HG02970 (cell line): ENCODE data around the gene IQCF6.
"Not testable (repeated sequence)": the region's sequence is repeated elsewhere in the genome, so short reads cannot be mapped to it uniquely, and the experiment has no call there.

Experiments used
- ATAC-seq: cut with Tn5 transposase; IDR thresholded peaks from one replicate; pipeline ENCODE4 v1.9.1; 2021; ENCODE audit warnings: mild to moderate bottlenecking, moderate library complexity, moderate number of reproducible peaks; ENCODE audit not compliant: unreplicated experiment, low FRiP score

IQCF6 gene

DNA sequence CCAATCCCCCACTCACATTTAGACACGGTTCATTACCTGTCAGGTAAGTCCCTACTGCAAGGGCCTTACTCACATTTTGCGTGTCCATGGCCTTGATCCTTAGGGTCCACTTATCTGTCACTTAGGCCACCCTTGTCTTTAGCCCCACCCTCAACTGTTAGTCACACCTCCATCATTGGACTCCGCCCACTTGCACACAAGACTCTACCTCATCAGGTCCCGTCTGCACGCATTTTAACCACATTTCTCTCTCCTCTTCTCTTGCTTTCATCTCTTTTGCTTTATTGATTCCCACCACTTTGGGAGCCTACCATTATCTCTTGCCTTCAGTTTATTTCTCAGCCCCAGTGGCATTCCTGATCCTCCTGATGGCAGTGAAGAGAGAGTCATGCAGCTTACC, at the start of gene IQCF6:
Gene IQCF6 (minus strand): TSS at position 101 of the 400 bp plus-strand sequence. CDS start 13 bp downstream, at position 88.
- ATAC-seq: no peak

DNA sequence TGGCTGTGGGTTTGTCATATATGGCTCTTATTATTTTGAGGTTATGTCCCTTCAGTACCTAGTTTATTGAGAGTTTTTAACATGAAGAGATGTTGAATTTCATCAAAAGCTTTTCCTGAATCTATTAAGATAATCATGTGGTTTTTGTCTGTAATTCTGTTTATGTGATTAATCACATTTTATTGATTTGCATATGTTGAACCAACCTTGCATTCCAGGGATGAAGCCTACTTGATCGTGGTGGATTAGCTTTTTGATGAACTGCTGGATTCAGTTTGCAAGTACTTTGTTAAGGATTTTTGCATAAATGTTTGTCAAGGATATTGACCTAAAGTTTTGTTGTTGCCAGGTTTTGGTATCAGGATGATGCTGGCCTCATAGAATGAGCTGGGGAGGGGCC, 49.3 kb upstream of the IQCF6 start:
- ATAC-seq: no peak

DNA sequence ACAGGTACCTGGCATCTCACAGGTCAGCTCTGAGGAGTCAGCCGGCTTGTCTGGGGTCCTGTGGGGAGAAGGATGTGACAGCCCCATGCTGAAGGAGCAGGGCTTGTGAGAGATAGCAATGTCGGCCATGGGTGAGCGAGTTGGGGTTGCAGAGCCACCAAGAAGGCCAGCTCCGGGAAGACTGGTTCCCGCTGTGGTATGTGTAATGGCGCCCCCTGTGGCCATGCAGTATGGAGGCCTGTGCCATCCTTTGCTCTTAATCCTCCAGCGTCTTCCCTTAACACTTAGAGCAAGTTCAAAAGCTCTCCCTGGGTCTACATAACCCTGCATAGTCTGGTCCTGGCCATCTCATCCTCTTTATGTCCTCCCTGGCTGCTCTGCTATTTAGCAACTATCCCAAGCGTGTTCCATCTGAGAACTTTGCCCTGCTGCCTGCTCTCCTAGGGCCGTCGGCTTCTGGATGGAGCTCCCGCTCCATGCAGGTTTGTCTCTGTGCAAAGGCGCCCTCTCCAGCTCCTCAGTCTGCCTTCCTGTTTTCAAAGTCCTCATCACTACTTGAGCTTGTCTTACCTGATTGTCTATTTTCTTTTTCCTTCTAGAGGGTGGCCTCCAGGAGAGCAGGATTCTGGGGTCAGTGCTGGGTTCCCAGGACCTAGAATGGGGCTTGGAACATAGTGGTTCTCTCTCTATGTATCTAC, 40.8 kb upstream of the IQCF6 start:
- ATAC-seq: no peak

DNA sequence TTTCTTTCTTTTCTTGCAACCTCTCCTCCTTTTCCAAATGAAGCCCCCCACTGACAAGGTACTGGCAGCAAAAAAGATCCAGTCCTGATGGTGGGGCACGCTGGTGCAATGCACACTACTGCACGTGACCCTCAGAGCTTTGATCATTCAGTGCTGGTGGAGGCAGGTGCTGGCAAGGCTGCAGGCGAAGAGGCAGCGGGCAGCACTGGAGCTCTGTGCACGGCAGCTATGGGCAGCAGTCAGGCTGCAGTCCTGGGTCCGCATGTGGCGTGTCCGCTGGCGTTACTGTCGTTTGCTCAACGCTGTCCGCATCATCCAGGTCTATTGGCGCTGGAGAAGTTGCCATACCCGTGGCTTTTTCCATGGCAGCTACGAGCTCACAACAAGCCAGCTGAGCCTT, 40.1 kb upstream of the IQCF6 start:
- ATAC-seq: no peak

DNA sequence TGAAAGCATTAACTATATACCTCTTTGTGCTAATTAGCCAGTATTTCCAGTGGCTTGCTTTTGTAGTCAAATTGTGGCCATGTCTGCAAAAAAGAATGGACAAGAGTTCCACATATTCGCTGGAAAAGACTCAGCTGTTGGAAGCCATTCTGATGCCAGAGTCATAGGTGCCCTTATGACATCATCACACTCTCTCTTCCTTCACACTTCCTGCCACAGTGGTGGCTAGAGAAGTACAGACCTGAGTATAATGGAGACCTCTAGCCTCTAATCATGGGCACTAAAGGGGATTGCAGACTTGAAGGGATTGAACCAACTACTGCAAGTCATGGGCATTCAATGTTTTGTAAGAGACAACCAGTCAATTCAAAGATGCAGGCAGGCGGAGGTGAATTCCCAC, 38.3 kb upstream of the IQCF6 start:
- no peak for ATAC-seq

DNA sequence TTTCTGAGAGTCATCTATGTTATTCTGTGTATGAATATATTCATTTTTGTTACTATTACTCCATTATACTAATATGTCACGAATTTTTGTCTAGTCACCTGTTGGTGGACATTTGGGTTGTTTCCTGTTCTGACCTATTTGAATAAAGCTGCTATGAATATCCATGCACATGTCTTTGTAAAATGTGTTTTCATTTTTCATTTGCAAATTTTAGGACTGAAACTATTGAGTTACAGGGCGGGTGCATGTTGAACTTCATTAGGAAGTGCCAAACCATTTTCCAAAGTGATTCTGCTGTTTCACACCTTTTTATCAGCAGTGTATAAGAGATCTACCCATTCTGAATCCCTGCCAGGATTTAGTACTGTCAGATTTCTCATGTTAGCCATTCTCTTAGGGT, 37.7 kb upstream of the IQCF6 start:
- no peak for ATAC-seq

DNA sequence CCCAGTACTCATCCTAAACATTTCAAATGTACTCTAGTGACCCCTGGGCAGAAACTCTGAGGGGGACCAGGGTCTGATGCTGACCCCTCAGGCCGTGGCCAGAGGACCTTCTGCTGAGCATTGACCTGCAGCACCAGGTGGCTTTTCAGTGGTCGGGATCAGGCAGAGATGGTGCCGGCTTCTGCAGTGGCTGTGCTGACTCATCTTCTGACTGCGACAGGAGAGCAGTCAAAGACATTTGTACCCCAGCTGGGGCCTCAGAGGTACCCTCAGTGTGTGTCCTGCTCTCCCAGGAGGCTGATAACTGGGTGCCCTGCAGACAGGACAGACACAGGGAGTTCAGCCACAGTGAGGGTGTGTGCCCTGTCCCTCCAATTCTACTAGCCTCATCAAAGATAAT, 36.6 kb upstream of the IQCF6 start:
- ATAC-seq: no peak

DNA sequence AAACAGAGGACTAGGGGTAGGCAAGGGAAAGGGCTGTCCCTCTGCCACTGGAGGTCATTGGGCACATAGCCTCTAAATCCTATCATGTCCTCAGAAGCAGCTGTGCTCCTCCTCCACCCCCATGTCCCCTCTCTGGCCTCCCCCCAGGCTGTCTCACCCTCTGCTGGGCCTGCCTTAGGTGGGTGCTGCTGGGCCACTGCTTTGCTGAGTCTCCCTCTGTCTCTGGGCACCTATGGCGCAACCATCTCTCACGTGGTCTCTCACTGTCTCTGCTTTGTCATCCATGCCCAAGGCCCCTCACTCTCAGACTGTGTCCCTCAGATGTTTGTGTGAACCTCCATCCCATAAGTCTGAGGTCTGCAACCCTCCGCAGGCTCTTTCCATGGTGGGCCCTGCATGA, 35.0 kb upstream of the IQCF6 start:
- ATAC-seq: no peak

DNA sequence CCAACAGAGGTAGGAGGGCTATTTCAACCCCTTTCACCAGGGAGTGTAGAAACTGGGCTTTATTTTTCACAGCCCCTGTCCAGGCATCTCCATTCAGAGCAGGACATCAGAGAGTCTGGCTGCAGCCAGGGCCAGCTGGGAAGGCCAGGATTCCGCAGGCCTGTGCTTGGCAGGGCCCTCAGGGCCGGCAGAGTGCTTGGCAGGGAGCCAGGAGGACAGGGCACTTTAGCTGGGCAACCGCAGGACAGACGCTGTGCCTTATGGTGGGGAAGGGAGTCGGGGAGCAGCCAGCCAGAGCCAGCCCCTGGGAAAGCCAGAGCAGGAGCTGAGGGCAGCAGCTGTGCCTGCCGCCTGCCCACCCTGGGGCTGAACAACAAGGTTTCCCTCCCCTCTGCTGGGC, 34.5 kb upstream of the IQCF6 start:
- ATAC-seq: no peak

DNA sequence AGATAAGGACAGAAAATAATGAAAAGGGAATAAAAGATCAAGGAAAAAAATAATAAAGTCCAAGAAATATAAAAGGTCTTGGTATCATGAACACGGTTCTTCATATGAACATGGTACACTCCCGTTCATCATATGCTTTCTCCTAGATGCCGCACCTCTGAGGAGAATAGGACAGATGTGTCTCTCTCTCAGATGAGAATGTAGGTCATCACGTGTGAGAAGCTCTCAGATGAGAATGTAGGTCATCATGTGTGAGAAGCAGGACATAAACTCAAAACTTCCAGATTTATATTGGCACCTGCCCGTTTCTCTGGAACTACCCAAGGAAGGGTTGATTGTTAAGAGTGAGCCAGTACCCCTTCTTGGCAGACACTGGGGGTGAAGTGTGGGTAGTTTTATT, 29.9 kb upstream of the IQCF6 start:
- ATAC-seq: no peak

DNA sequence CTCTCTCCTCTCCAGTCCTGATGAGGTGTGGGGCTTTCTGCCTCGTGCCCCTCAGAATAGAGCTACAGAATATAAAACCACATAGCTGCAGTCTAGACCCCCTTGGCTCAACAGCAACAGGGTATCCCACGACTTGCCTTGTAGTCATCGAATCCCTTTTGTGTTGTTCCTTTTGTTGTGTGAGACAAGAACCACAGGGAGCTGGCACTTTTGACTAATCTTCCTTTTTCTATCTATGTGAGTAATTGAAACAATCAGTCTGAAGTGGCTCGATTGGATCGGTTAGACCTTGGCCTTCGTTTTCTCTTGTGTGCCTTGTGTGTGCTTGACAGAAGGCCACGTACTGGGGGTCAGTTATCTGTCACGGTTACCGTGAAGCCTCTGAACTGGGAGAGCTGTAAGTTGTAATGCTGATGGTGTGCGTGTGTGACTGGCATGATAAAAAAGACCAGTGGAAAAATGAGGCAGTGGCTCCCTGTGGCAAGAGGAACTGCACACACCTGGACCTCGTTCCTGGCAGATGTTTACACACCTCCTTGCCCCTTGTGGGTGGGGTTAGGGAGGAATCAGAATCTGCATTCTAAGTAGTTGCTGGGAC, 23.2 kb upstream of the IQCF6 start:
- no peak for ATAC-seq

DNA sequence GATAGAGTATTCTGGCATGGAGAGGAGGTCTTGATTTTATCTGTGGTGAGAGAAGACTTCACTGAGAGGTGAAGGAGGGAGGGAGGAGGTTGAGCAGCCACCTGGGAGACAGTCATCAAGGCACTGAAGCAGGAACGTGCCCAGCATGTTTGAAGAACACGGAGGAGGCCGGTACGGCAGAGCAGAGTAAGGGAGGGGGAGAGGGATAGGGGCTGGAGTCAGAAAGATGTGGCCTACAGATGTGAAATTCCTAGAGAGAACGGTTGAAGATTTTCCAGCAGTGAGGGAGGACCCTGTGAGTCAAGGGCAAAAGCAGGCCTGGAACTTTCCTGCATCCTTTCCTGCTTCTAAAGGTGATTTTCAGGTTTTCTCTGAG, 21.7 kb upstream of the IQCF6 start:
- no peak for ATAC-seq

DNA sequence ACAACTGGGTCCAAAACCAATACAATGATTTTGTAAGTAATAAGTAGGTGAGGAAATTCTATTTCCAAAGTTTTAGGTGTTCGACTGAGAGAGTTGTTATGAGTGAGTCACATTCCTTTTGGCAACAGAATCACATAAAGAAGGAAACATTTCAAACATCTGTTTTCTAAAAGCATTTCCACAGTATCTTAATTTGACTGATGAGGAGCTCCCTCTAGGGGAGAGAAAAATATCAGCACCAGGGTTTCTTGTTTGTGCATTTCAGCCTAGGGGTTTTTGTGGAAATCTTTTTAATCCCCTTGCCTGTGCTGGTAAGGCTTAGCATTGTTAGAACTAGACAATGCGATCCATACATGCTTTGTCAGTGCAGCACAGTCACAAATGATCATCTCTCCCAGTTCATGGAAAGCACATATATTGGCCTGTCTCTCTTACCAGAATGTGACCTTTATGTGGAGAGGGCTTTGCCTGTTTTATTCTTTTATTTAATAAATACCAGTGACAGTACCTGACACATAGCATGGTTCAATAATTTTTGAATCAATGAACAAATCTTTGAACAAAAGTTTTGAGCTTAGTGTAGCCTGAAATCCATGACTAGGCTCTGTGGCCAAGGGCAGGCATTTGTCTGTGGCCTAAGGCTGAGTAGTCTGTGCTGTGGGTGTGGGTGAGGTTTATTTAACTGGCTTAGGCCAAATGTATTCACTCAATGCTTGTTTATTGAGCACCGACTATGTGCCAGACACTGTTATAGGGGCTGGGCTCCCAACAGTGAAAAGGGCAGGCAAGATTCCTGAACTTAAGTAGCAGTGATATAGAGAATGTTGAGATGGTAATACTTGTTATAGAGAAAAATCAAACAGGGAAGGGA, 21.1 kb upstream of the IQCF6 start:
- no peak for ATAC-seq

DNA sequence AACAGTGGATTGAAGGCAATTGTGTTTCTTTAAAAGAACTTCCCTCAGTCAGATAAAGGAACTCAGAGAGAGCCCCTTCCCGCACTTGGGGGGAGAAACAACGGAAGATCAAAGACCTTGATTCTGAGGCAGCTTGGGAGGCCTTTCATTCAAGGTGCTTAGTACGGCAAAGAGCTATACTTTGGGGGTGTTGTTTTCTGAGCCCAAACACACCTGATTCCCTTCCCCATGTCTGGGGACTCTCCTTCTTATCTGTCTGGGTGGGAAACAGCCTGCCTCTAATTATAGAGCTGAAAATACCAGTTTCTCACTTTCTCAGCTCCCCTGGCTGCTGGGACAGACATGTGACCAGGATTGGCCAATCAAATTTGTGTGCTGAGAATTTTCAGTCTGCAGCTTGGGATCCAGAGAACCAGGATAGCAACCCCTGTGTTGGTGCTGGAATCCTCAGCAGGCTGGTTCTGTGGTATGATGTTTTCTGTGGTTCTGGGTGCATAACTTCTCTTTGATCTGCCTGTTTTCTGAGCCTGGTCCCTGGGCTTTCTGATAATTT, 19.4 kb upstream of the IQCF6 start:
- ATAC-seq: no peak

DNA sequence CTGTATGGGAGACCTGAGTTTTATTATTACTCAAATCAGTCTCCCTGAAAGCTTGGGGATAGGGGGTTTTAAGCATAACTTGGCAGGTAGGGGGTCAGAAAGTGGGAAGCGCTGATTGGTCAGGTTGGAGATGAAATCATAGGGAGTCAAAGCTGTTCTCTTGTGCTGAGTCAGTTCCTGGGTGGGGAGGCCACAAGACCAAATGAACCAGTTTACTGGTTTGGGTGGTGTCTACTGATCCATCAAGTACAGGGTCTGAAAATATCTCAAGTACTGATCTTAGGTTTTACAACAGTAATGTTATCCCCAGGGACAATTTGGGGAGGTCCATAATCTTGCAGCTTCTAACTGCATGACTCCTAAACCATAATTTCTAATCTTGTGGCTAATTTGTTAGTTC, 17.8 kb upstream of the IQCF6 start:
- ATAC-seq: no peak

DNA sequence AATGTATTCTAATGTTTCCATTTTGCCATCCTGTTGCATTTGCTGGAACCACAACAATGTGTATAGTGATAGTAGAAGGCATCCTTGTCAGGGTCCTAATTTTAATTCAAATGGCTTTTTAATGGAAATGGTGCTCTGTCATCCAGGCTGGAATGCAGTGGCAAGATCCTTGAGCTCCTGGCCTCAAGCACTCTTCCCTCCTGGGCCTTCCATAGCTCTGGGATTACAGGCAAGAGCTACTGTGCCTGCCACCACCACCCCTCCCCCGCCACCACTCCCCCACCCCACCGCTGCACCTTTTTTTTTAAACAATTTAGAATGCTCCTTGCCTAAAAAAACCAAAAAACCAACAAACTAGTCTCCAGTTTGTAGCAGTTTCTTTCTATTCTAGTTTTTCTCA, 15.2 kb upstream of the IQCF6 start:
- ATAC-seq: no peak

DNA sequence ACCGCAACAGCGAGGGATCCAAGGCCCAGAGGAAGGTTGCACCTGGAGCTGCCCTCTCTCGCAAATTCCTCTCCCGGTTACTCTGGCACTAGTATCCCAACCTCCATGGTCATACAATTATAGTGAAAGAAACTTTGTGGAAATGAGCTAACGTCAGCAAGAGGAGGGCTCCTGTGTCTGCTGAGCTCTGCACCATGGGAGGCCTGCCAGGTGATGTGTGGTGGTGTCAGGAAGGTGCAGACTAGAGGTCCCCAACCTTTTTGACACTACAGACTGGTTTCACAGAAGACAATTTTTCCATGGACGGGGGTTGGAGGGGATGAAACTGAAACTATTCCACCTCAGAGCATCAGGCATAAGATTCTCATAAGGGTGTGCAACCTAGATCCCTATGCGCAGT, 13.2 kb upstream of the IQCF6 start:
- ATAC-seq: no peak

DNA sequence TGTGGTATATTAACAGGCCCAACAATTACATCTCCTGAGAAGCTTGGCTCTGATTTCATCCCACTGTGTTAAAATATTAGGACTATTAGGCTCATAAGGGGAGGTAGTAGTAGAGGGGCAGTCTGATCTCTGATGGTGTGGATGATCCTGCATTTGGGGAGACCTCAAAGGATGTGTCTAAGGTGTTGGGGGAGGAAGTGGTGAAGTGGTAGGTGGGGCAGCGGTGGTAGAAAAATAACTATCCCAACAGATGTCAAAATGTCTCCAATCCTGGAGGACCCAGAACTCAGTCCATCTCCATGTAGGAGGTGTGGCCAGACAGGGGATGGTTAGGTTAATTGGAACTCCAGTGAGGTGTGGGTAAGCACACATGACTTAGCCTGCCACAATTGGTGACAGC, 10.4 kb upstream of the IQCF6 start:
- no peak for ATAC-seq

DNA sequence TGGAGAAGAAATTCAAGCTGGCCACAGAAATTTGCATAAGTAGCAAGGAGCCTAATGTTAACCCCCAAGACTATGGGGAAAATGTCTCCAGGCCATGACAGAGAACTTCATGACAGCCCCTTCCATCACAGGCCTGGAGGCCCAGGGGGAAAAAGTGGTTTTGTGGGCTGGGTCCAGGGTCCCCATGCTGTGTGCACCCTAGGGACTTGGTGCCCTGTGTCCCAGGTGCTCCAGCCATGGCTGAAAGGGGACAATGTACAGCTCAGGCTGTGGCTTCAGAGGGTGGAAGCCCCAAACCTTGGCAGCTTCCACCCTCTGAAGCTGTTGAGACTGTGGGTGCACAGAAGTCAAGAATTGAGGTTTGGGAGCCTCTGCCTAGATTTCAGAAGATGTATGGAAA, 8.5 kb upstream of the IQCF6 start:
- ATAC-seq: not testable (repeated sequence)

DNA sequence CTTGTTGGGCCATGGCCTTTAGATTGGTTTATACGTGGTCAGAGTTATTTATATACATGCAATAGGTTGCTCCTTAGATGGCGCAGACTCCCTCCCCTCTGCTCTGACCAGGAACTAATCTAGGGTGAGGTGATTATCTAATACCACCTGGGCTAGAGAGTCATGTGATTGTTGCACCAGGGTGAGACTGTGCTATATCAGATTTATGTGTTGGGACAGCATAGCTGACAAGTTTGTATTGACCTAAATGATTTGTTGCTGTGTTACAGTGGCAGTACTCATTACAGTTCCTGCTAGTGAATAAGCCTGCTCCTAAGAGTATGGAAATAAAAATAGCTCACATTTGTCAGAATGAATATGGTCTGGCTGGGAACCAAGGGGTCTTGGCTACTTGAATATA, 7.2 kb upstream of the IQCF6 start:
- ATAC-seq: no peak

DNA sequence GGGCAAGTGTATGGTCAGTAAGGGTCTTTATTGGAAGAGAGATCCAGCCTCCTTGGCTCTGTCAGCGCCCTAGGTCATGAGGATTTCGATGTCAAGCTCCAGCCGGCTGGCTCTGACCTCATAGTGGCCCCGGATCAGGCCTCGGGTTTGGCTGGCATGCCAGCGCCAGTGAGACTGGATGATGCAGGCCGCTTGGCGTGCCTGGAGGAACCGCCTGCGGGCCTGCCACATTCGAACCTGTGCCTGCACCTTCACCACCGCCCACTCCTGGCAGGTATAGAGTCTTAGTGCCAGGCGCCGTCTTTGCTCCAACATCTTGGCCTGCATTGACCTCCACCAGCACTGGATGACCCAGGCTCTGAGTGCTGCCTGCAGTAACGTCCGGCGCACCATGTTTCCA, 483 bp downstream of the IQCF6 start:
- ATAC-seq: no peak
